GM18502 (cell line): ENCODE data around the gene HPS1.
A peak's percentile ranks its signal among the peaks of the same experiment; 100 is the strongest.

ENCODE experiments used
- ATAC-seq: cut with Tn5 transposase; IDR thresholded peaks from one replicate; pipeline ENCODE4 v1.9.1; 2021; ENCODE audit warnings: mild to moderate bottlenecking; ENCODE audit not compliant: unreplicated experiment, poor library complexity

HPS1 gene

DNA sequence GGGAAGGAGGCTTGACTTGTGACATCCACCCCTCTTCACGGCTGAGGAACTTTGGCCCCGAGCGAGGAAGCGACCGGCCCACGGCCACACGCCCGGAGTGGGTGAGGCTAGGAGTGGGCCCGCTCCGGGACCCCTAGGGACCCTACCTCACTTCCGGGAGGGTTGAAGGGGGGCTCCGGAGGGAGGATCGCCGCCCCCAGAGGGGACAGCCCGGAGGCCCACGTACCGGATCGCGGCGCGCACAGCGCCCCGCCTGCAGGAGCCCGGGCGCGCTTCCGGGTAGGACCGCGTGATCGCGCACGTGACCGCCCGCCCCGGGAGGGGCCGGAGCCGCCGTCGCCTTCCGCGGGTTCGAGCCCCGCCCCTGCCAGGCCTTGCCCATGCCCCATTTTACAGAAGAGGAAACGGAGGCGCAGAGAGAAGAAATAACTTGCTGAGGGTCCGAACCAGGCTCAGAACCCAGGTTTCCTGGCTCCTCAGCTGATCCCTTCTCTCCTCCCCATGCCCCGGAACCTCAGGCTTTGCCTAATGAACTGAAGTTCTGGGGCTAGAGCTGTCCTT, at the start of gene HPS1:
TSS of gene HPS1 (minus strand) at position 275 of the 561 bp plus-strand sequence. CDS start 3,695 bp downstream, outside the sequence.
- peak; percentile 88 for ATAC-seq

DNA sequence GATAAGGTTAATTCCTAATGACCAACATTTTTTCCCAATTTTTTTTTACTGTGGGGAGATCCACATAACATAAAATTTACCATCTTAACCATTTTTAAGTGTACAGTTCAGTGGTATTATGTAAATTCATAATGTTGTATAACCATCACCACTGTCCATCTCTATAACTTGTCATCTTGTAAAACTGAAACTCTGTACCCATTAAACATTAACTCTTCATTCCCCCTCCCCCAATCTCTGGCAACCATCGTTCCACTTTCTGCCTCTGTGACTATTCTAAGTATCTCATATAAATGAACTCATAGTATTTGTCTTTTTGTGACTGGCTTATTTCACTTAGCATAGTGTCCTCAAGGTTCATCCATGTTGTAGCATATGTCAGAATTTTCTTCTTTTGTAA, 46.0 kb upstream of the HPS1 start:
- no peak for ATAC-seq

DNA sequence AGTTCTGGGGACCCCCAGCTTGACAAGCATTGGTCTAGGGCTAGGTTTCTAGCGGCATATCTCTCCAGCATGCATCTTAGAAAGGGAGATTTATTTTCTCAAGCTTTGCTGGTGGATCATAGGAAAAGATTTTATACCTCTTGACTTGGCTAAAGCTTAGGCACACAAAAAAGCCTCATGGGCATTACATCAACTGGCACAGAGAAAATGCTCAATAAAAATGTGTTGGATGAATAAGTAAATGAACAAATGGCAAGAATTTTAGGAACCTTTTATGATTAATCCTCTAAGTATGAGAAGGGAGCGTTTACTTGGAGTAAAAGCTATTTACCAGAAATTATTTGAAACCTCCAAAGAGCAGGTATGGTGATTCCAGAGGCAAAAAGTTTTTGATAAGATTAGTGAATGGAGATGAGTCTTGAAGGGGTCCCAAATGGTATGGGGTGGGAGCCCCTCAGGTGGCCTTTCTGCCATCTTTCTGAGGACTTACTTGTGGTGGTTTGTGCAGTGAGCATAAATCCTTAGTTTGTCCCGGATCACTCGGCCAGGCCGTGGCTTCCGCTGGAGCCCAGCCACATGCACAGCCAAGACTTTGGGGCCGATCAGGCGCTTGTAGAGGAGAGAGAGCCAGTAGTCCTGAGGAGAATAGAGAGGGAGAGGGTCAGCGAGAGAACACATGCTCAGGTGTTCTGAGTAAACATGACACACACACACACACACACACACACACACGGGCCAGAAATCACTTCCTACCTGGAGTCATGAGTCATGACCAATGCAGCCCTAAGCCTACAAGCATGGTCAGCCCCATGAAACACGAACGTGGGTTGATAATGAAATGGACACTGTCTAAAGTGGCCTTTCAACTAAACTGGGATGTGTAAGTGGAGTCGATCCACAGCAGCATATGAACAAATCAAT, 43.1 kb upstream of the HPS1 start:
- ATAC-seq: no peak

DNA sequence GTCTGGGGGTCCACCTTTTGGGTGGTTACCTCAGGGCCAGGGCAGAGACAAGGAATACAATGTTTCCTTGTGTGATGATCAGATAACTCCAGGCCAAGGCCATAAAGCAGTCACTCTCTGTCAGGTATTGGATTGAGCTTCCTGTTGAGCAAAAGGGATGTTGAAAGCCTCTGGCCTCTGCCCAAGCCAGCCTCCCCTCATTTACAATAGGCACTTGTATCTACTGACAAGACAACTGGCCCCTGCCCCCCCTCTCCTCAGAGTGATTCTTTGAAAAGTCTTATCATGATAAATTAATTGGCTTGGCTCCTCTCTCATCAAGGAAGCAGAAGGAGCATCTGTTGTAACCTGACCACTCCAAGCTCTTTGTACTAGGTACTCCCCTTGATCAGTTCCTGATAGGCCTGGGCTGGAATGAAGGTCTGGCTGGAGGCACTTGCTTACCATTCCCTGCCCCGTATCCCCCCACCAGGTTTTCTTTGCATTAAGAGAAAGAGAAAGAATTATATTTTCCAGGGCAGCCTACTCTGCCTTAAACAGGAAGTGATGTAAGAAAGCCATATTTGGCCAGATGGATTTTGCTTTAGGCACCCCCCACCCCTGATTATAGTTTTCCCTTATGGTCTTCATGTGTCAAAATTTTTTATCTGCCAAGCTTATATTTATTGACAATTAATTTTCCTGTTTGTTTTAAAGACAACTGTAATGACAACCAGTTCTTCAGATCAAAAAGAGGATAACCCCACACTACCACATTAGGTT, 42.1 kb upstream of the HPS1 start:
- no peak for ATAC-seq

DNA sequence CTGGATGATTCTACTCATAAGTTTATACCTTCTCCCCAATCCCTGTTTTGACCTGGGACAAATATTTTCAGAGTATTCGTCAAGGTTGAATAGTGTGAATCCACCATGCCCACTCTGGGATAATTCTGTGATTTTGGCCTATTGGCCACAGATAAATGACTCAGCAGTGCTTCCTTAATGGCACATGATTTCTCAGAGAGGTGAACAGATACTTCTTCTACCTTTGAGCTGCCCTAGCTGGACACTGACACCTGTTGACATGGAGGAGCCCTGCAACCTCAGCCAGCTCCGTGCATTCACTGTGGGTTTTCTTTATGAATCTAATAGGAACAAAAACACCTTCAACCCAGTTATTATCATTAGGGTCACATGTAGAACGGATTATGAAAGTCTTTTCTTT, 40.9 kb upstream of the HPS1 start:
- no peak for ATAC-seq

DNA sequence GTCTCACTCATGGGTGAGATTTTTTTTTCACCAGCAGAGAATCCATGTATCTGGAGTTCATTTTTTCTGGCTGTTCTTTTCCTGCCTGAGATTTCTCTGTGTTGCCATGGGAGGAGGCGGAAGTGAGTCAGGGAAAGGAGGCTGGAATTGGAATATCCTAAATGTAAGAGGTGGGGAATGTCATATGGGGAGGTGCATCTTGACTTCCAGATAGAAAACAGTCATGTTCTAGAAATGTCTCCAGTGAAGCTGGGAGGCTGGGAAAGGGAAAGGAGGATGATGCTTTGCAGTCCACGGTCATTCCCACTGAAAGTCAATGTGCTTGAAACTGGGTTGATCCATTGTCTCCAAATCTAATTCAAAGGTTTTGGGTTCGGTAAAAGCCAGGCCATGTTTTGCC, 39.7 kb upstream of the HPS1 start:
- ATAC-seq: no peak

DNA sequence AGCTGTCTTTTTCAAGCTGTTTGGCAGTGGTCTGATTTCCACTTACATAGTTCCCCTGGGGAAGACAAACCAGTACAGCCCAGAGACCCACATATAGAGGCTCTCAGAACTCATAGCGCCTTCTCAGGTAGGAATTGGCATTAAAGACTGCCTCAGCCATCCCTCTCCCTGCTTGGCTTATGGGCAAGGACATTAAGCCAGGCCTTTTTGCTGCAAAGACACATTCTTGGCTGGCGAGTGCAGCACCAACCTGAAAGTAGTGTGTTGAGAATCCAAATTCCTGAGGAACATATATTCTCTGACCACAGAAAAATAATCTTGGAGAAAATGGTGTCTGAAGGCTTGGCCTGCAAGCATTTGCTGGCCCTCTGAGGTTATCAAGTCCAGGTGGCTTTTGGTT, 39.2 kb upstream of the HPS1 start:
- no peak for ATAC-seq

DNA sequence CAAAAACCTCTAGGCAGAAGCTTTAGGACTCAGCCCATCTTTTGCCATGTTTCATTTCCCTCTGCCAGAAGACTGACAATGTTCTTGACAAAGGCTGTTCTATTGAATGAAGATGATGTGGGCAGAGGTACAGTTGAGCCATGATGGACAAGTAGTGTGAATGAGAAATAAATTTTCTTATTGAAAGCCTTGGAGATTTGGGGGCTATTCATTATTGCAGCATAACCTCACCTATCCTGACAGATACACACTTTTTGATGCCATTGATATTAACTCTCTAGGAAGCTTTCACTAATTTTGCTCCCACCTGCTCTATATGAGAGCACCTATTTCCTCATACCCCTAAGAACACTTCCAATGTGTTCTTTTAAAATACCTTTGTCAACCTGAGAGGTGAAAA, 36.9 kb upstream of the HPS1 start:
- no peak for ATAC-seq

DNA sequence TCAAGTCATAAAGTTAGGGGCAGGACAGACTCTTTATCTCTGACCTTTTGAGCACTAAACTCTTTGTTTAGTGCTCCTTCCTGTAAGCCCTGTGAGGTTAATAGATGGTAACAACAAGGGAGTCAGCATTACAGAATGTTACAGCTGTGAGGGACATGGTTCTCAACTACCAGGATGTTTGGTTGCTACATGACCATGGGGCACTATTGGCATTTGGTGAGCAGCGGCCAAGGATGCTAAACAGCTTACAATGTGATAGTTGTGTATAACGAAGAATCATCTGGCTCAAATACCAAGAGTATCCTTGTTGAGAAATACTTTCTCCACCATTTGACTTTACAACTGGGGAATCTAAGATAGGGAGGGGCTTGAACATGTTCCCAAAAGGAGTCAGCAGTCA, 35.4 kb upstream of the HPS1 start:
- ATAC-seq: no peak

DNA sequence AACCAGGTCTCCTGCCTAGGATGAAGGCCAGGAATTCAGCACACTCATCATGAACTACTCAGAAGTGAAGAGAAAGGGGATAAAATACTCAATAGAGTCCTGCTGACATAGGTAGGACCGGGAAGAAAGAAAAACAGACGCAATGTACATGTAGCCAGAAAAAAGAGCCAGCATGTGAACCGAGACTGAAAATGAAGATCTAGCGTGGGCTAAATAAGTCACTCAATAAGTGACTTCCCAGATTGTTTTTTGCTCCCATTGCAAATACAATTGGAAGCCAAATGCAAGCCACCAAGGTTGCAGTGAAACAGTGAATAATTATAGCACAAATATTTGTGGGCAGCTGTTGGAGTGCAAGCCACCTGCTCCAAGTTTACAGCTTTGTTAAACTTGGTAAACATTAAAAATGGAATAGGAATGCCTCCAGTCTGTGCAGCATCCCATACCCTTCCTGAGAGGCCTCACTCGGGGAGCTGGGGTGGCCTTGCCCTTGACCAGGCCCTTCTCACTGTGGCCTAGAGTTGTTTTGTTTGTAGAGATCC, 34.7 kb upstream of the HPS1 start:
- no peak for ATAC-seq

DNA sequence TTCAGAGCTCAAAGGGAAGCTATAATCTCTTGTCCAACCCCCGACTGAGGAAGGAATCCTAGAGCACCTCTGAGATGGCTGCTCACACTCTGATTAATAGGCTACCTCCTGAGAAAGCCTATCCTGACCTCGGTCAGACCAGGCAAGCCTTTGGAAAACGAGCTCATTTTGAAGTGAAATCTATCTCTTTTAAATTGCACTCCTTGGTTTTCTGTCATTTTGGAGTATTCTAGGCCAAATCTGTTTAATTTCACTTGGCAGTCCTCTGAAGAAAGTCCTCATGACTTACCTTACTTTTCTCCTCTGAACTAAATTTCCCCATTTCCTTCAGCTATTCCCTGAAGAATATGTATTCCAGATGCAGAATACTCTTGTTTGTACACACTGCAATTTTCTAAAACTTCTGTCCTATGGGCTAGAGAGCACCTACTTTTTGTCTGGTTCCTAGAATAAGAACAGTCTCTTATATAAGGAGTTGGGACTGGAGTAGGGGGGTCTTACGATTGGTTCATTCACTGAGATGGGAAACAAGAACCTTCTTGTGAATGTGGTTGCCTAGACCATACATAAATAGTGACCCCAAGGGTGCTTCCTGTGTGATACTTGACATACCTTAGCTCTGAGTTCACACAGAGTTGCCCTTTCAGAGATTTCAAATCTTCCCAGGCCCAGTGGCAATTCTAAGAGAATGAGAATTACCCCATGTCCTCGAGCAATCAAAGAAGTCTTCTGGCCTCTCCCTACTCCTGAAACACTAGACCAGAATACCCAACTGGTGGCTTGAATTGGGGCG, 31.9 kb upstream of the HPS1 start:
- no peak for ATAC-seq

DNA sequence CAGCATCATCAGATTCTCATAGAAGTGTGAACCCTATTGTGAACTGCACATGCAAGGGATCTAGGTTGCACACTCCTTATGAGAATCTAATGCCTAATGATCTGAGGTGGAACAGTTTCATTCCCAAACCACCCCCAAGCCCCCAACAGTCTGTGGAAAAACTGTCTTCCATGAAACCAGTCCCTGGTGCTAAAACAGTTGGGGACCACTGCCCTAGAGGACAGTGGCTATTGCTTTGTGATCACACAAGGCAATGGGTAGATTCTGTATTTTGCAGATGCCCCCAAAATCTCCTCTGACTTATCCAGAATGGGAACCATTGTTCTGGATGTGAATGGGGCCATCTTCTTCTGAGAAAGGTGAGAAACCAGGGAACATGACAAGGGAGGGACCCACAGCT, 31.1 kb upstream of the HPS1 start:
- ATAC-seq: no peak

DNA sequence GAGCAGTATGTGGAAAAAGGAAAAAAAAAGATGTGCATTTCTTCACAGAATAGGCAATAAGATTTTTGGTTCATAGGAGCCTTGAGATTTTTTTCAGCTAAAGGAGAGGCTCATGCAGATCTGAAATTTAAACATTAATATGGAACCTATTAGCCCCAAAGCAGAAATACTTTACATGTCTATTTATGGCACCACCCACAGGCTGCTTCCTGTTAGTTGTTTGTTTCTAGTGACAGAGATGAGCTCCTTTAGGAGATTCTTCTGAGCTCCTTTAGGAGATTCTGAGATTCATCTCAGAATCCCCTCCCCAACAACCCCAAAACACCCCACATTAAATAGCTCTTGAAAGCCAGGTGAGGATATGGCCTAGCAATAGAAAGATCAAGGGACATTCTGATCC, 27.9 kb upstream of the HPS1 start:
- peak; percentile 68 for ATAC-seq

DNA sequence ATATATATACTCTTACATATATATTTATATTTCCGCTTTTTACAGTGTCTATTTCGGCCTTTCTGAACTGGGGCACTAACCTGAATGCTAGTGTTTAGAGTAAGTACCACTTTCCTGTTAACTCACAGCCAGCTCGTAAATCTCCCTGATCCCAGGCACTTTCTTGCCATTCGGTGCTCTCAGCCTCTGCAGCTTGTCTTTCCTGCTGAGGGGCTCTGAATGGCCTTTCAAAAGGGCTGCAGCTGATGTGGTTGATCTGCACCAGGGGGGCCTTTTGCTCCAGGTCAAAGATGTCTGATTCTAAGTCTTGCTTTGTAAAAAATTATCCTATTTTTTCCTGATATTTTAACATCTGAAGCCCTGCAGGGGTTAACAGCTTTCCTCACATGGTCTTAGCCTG, 25.5 kb upstream of the HPS1 start:
- ATAC-seq: no peak

DNA sequence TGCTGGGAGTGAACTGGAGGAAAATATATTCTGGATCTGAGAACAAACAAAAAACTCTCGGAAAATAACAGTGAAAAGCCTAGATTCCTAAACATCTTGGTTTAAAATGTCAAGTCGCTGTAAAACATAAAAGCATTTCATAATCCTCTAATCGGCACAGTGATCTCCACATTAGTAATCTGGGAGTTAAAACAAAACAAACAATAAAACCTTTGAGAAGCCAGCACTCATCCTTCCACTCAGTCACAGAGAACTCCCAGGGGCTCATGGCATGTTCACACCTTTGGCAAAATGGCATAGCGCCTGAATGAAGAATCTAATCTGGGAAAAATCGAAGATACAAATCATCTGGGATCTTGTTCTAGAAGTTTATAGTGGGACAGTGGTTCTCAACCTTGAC, 24.1 kb upstream of the HPS1 start:
- ATAC-seq: no peak

DNA sequence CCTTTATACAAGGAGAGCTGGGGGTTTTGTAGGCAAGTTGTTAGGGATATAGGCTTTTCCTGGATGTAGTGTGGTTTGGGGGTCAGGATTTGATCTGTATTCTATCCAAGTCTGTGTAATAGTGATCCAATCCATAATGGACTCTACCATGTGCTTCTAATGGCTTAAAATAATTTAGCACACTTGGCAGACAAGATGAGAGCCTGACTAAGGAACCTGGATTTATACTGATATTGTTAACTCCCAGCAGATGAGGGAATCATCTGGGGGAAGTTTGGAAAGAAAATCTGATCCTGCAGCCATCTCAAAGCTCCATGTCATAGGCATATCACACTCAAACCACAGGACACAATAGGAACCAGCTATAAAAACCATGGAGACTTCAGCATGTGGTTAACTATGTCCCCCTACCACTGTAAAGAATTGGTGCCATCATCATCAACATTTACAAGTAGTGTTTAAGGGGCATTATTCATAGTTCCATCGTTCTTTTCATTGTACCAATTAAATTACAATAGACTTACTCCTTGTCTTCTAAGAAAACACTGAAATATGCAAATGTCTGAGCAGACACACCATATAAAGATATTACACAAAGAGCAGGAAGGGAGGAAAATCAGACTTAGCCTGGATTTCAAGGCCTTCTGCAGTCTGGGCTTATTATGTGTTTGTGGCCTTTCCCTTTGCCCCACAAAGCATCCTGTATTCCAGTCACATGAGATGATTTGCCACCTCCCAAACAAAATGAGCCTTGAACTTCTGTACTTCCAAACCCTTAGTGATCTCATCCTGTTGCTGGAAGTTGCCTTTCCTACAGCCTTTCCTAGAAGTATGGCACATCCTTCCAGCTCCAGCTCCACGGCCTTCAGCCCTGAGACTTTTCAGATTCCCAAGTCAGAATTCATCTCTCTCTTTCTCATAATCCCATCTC, 22.5 kb upstream of the HPS1 start:
- no peak for ATAC-seq

DNA sequence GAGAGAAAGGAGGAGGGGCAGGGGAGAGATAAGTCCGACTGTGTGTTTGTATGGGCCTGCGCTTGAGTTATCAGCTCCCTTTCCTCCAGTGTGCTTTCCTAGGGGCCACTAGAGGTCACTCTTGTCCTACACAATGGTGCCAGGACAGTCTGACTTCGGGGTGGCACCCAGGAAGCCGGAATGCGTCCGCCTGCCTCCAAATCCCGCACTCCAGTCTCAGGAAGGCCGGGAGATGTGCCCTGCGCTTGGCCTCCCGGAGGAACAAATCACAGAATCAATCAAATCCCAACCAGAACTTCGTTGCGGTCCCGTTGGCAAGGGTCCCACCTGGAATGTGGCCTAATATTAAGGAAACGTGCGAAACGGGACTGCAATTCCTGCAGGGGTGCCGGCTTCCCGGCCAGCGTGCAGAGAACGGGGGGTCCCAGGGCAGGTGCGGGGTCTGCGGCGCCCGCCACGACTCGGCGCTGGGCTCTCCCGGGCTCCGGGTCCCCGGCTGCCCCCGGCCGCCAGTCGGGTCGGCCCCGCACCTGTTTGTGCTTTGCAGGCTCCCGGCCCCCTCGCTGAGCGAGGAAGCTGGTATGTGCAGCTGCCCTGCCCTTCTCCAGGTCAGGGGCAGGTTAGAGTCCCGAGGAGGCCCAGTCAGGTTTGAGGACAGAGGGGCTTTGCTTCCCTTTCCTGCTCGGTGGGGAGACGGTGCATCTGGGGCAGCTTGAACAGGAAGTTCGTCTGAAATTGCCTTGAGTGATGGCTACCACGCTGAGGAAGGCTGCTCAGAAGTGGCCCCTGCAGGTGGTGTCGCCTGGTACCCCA, 21.0 kb upstream of the HPS1 start:
- ATAC-seq: peak; percentile 97

DNA sequence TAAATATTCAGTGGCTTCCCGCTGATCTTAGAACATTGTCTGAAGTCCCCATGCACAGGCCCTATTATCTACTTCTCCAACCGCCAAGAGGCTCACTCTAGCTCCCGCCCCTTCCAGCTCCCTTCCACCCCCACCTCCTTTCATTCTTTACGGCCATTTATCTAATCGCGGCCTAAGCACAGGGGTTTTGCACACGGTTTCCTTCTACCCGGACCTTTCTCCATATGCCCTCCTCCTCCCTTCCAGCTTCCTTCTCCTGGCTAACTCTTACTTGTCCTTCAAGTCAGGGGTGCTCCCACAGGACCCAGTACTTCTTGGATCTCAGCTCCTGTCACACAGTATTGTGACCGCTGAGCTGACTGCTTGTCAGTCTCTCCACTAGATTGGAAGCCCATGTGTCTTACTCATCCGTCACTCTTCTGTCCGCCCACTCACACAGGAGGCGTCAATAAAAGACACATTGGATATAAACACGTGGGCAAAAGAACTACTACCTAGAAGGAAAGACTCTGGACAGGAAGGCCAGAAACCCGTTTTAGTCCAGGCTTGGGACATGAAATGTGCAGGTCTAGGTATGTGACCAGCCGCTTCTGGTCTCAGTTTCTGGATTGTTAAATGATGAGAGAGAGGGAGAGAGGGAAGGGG, 20.2 kb upstream of the HPS1 start:
- peak; percentile 4 for ATAC-seq
